Esophagus (tissue), 2 donors: ENCODE measurements around the gene PDE4B. TPM values are rescaled to one million over a fixed set of nuclear protein-coding genes. Genes with fewer than 3 reads are reported as not detected.

Experiments used
- H3K27ac ChIP-seq, 2 donors: one replicate each; pipeline ENCODE4 v1.5.1; 2013; ENCODE audit warnings: low read depth in 2 of 2, mild to moderate bottlenecking in 2 of 2, inconsistent platforms in 1 of 2, low read length in 1 of 2, moderate library complexity in 1 of 2
- H3K27me3 ChIP-seq, 2 donors: one replicate each; pipeline ENCODE4 v1.6.1; 2013; ENCODE audit warnings: low read length in 2 of 2, control low read depth in 1 of 2, mild to moderate bottlenecking in 1 of 2; ENCODE audit not compliant: insufficient read depth in 2 of 2, control insufficient read depth in 1 of 2
- H3K36me3 ChIP-seq, 2 donors: one replicate each; pipeline ENCODE4 v1.6.1; 2013; ENCODE audit warnings: low read length in 1 of 2; ENCODE audit not compliant: control insufficient read depth in 2 of 2, insufficient read depth in 2 of 2
- H3K4me1 ChIP-seq, 2 donors: one replicate each; pipeline ENCODE4 v1.6.1; 2013; ENCODE audit warnings: low read length in 1 of 2; ENCODE audit not compliant: control insufficient read depth in 2 of 2, insufficient read depth in 2 of 2
- H3K4me3 ChIP-seq, 2 donors: one replicate each; pipeline ENCODE4 v1.5.1; 2013; ENCODE audit warnings: low read length in 2 of 2, mild to moderate bottlenecking in 2 of 2, low read depth in 1 of 2, moderate library complexity in 1 of 2
- H3K9me3 ChIP-seq, 2 donors: one replicate each; pipeline ENCODE4 v1.6.1; 2013; ENCODE audit warnings: mild to moderate bottlenecking in 2 of 2, low read depth in 1 of 2, low read length in 1 of 2, moderate library complexity in 1 of 2; ENCODE audit not compliant: control insufficient read depth in 2 of 2, insufficient read depth in 1 of 2
- WGBS, 2 donors: extraction: QIAGEN DNeasy Blood & Tissue Kit; methylation state at CpG; one replicate each; pipeline ENCODE4 v1.1.7; 2013; 5-methylcytosine and 5-hydroxymethylcytosine counted together
- polyA plus RNA-seq, 2 donors: library from polyadenylated mRNA; stranded (reverse); fragments of 200-250 nt; gene quantifications; one replicate each; pipeline ENCODE4 v1.2.3, GENCODE V29; 2013
- donor health status: healthy with polysubstance abuse.
- donor health status: Bipolar disorder and iron deficiency.

Gene PDE4B
- polyA plus RNA-seq, 2 donors, result 0.51 to 1.4 TPM

GRCh38 chr1:65939191-65939590, 146.5 kb downstream of the PDE4B start:
- H3K36me3 ChIP-seq, result no peaks in the 10 kb centered on the region
- H3K4me1 ChIP-seq, result no peaks in the 10 kb centered on the region
- H3K9me3 ChIP-seq, result no peaks in the 10 kb centered on the region
- H3K27me3 ChIP-seq, result no peaks in the 10 kb centered on the region
- no peak overlapping the region for H3K4me3 ChIP-seq
- H3K27ac ChIP-seq, result no peak overlapping the region

DNA sequence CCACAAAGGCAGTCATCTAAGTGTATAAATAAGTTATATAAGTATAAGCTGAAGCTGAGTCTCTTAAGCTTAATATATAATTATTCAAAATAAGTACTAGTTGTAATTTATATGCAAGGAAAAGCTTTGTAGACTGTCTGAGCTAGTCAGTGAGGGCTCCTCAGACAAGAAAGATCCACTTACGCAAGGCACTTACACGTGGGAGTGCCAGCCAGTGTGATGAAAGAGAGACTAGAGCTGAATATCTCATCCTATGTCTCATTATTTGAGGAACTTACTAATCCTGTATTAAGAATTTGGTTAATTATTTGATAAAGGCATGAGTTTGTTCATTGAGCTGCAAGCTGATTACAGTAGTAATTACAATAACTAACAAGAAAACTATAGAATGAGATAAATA, 146.9 kb downstream of the PDE4B start:
- WGBS, 2 donors, result 62 to 63% methylated on average over 2 of the region's 2 CpGs
- Histone ChIP-seq H3K27me3 (no peaks in the 10 kb centered on the region), H3K4me3 (no peak overlapping the region), H3K4me1 (no peaks in the 10 kb centered on the region), H3K27ac (no peak overlapping the region), H3K9me3 (no peaks in the 10 kb centered on the region), H3K36me3 (no peaks in the 10 kb centered on the region)

DNA sequence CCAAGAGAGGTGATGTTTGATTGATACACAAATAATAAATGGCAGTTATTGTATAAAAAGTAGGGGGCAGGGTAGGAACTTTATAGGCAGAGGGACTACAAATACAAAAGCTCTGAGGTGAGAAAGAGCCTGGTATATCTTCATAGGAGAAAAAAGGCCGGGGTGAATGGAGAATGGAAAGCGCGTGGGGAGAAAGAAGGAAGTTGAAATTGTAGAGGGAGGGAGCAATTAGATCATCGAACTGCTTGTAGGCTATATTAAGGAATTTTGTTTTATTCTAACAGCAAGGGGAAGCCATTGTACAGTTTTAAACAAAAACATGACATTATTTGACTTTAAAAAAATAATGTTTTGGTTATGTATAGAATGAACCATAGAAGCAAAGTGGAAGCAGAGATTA, 147.4 kb downstream of the PDE4B start:
- H3K36me3 ChIP-seq, result no peaks in the 10 kb centered on the region
- H3K27me3 ChIP-seq, result no peaks in the 10 kb centered on the region
- 72 to 78% methylated on average over 4 of the region's 4 CpGs for WGBS, 2 donors
- H3K27ac ChIP-seq, result no peak overlapping the region
- H3K4me1 ChIP-seq, result no peaks in the 10 kb centered on the region
- H3K9me3 ChIP-seq, result no peaks in the 10 kb centered on the region
- H3K4me3 ChIP-seq, result no peak overlapping the region

GRCh38 chr1:65942476-65942875, 149.8 kb downstream of the PDE4B start:
- H3K27me3 ChIP-seq, result no peaks in the 10 kb centered on the region
- WGBS, 2 donors, result 2 to 17% methylated on average over 1 of the region's 1 CpG
- no peak overlapping the region for H3K27ac ChIP-seq
- no peaks in the 10 kb centered on the region for H3K9me3 ChIP-seq
- no peak overlapping the region for H3K4me3 ChIP-seq
- H3K36me3 ChIP-seq, result no peaks in the 10 kb centered on the region
- H3K4me1 ChIP-seq, result no peaks in the 10 kb centered on the region

- Histone ChIP-seq H3K4me3 (no peak overlapping the region), H3K4me1 (no peaks in the 10 kb centered on the region), H3K9me3 (no peaks in the 10 kb centered on the region), H3K36me3 (no peaks in the 10 kb centered on the region), H3K27me3 (peaks cover 0 to 3% of the 10 kb centered on the region in 2 donors), H3K27ac (no peak overlapping the region)
- WGBS, 2 donors, result 42 to 43% methylated on average over 1 of the region's 1 CpG
These were observed 153.7 kb downstream of the PDE4B start for GRCh38 chr1:65946376-65946775.

GRCh38 chr1:65946960-65947359, 154.3 kb downstream of the PDE4B start:
- H3K27me3 ChIP-seq, result peaks cover 0 to 3% of the 10 kb centered on the region in 2 donors
- H3K36me3 ChIP-seq, result no peaks in the 10 kb centered on the region
- H3K4me3 ChIP-seq, result no peak overlapping the region
- H3K9me3 ChIP-seq, result no peaks in the 10 kb centered on the region
- H3K27ac ChIP-seq, result no peak overlapping the region
- 86 to 88% methylated on average over 5 of the region's 5 CpGs for WGBS, 2 donors
- no peaks in the 10 kb centered on the region for H3K4me1 ChIP-seq

DNA sequence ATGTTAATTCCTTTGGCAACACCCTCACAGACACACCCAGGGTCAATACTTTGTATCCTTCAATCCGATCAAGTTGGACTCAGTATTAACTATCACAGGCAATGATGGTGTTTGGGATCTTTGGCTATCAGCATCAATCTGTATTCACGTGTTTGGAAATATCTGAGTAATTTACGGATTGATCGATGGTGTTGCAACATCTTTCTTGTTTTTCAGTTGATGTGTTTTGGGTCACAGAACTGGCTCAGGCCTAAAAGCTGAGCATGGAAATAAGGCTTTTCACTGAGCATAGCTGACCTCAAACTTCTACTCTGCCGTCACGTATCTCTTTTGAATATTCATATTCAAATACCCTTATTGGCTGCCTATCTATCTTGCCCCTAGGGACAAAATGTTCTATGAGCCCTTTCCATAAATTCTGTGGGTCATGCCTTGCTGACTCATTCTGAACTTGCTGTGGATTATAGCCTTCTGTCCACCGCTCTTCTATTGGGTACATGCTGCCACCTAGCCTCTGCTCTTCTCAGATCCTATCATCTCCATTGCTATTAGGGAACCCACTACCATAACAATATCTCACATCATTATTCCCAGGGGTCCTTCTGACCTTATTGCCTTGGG, 156.0 kb downstream of the PDE4B start:
- H3K4me1 ChIP-seq, result no peaks in the 10 kb centered on the region
- WGBS, 2 donors, result 80 to 83% methylated on average over 7 of the region's 7 CpGs
- H3K27me3 ChIP-seq, result peaks cover 0 to 3% of the 10 kb centered on the region in 2 donors
- no peaks in the 10 kb centered on the region for H3K36me3 ChIP-seq
- no peaks in the 10 kb centered on the region for H3K9me3 ChIP-seq
- peak overlapping the region in 1 of 2 donors; percentile 9 for H3K27ac ChIP-seq
- no peak overlapping the region for H3K4me3 ChIP-seq

DNA sequence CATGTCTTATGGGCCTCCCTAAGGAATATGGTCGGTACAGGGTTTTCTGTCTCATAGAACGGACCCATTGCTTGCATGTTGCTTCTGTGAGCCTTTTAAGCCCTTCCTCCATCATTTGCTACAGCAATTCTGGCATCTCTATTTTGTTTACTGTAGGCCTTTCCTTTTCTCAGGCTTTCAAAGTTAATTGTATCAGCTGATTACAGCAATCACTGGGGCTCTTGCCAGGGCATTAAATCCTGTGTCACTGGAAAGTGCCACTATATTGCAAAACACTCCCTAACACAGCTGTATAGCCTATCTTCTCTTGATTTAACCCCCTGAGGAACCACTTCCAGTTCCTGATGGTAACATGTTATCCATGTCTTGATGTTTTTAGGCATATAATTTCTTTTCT, 156.5 kb downstream of the PDE4B start:
- 78 to 82% methylated on average over 2 of the region's 2 CpGs for WGBS, 2 donors
- no peaks in the 10 kb centered on the region for H3K36me3 ChIP-seq
- peaks cover 0 to 3% of the 10 kb centered on the region in 2 donors for H3K27me3 ChIP-seq
- H3K4me3 ChIP-seq, result no peak overlapping the region
- peak overlapping the region in 1 of 2 donors; percentile 9 for H3K27ac ChIP-seq
- H3K9me3 ChIP-seq, result no peaks in the 10 kb centered on the region
- H3K4me1 ChIP-seq, result no peaks in the 10 kb centered on the region

DNA sequence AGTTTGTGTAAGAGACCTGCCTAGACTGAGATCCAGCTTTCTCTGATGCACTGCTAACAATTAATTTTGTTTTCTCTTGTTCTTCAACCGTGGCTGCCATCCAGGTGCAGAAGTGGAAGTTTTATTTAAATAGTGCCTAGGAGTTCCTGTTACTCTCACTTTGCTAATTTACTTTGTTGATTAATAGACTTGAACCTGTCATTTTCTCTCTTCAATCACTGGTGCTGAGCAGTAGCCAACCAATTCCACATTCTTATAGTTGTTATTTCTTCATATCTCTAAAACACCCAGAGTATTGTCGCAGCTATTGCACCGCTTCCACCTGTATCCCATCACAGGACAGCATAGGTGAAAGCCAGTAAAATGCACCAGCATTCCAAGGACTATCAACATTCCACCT, 157.2 kb downstream of the PDE4B start:
- no peaks in the 10 kb centered on the region for H3K4me1 ChIP-seq

DNA sequence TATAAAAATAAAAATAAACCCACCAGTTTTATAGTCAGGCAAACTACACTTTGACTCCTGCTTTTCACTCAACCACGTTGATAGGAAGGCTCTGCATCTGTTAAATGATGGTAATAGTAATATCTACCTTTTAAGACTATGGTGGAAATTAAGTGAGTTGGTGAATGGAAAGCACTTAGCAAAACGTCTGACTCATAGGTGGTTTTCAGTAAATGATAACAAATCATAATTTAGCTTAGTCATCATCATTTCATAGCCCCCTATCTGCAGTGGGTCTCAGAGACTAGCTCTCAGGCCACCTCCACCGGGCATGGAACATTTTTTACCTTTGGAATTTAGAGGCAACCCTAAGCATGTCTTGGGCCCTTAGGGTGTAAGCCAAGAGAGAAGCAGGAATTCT, 160.0 kb downstream of the PDE4B start:
- no peak overlapping the region for H3K4me3 ChIP-seq
- H3K36me3 ChIP-seq, result no peaks in the 10 kb centered on the region
- H3K9me3 ChIP-seq, result no peaks in the 10 kb centered on the region
- H3K4me1 ChIP-seq, result no peaks in the 10 kb centered on the region
- H3K27ac ChIP-seq, result no peak overlapping the region
- 58 to 62% methylated on average over 3 of the region's 3 CpGs for WGBS, 2 donors
- H3K27me3 ChIP-seq, result peaks cover 0 to 3% of the 10 kb centered on the region in 2 donors

More for the DNA sequence above, 157.2 kb downstream of the PDE4B start:
- Histone ChIP-seq H3K27ac (no peak overlapping the region), H3K9me3 (no peaks in the 10 kb centered on the region), H3K27me3 (peaks cover 0 to 3% of the 10 kb centered on the region in 2 donors), H3K36me3 (no peaks in the 10 kb centered on the region), H3K4me3 (no peak overlapping the region)
- WGBS, 2 donors, result 45 to 65% methylated on average over 3 of the region's 3 CpGs
